Measurements from ENCODE around the gene PABPN1L.

PABPN1L gene

DNA sequence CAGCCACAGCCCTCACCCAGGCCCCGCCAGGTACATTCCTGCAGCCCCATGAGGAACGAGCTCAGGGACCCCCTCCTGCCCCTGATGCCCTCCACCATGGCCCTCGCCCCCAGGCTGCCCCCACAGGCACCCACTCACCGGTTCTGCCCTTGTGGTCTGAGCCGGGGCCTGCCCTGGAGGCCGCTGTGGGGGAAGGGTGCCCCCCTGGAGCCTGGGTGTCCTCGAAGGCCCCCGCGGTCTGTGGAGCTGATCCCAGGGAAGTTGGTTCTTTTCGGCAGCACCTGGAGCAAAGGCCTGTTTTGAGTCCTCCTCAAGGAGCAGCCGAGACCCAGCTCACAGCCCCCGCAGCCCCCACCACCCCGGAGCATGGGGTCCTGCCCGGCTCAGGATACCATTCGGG is 2.4 kb downstream of the PABPN1L start:
- TF ChIP-seq, protein P1, sequence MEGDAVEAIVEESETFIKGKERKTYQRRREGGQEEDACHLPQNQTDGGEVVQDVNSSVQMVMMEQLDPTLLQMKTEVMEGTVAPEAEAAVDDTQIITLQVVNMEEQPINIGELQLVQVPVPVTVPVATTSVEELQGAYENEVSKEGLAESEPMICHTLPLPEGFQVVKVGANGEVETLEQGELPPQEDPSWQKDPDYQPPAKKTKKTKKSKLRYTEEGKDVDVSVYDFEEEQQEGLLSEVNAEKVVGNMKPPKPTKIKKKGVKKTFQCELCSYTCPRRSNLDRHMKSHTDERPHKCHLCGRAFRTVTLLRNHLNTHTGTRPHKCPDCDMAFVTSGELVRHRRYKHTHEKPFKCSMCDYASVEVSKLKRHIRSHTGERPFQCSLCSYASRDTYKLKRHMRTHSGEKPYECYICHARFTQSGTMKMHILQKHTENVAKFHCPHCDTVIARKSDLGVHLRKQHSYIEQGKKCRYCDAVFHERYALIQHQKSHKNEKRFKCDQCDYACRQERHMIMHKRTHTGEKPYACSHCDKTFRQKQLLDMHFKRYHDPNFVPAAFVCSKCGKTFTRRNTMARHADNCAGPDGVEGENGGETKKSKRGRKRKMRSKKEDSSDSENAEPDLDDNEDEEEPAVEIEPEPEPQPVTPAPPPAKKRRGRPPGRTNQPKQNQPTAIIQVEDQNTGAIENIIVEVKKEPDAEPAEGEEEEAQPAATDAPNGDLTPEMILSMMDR (conservative IDR thresholded peaks at IDR 0.05): no peak
- H3K27ac ChIP-seq: no peak overlapping the region

DNA sequence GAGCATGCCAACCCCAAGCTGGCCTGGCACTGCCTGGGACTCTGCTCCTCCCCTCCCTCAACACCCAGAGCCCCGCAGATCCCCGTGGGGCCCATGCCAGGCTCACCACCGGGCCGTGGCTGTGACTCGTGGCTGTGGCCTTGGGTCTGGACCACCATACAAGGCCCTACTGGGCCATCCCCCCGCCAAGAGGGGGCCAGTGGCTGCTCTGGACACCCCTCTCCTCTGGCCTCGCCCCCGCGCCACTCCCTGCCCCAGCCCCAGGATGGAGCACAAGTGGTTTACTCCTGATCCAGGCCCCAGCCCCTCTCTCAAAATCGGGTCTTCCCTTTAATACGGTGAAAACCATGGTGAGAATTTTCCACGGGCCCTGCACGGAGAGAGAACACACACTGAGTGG is 3.0 kb downstream of the PABPN1L start:
- TF ChIP-seq, protein P1 (conservative IDR thresholded peaks at IDR 0.05): no peak

DNA sequence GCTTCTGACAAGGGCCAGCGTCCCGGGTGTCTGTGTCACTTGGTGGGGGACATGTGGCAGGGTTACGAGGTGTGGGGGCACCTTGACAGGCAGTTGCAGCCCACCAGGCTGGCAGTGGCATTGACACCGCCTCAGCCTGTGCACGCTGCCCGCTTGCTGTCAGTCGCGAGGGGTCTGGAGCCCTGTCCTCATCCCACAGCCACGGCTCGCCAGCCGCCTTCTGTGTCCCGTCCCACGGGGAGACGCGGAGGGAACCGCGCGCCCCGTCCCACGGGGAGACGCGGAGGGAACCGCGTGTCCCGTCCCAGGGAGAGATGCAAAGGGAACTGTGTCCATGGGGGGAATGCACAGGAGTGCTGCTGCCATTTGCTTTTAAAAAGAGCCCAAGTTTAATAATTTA is 3.5 kb downstream of the PABPN1L start:
- TF ChIP-seq, protein P1 (conservative IDR thresholded peaks at IDR 0.05): no peak
- H3K27ac ChIP-seq: no peak overlapping the region

More for the DNA sequence above, 3.0 kb downstream of the PABPN1L start:
- H3K27ac ChIP-seq: no peak overlapping the region

DNA sequence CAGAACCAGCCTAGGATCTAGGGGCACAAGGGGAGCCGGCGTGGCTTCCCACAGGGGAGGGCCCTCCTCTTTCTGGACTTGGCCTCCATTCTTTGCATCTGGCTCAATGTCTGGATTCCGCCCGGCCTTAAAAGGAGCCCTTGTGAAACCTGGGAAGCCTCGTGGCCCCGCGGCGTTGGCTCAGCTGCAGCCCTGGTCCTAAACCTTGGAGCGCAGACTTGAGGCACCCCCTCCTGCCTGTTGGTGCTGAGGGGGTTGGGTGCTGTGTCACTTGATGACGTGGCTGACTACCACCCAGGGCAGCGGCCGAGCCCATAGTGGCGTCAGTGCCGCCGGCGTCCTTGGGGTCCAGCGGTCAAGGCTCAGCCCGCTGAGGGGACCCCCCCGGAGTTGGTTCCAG is 5.1 kb downstream of the PABPN1L start:
- TF ChIP-seq, protein P1 (conservative IDR thresholded peaks at IDR 0.05): no peak
- H3K27ac ChIP-seq: no peak overlapping the region

DNA sequence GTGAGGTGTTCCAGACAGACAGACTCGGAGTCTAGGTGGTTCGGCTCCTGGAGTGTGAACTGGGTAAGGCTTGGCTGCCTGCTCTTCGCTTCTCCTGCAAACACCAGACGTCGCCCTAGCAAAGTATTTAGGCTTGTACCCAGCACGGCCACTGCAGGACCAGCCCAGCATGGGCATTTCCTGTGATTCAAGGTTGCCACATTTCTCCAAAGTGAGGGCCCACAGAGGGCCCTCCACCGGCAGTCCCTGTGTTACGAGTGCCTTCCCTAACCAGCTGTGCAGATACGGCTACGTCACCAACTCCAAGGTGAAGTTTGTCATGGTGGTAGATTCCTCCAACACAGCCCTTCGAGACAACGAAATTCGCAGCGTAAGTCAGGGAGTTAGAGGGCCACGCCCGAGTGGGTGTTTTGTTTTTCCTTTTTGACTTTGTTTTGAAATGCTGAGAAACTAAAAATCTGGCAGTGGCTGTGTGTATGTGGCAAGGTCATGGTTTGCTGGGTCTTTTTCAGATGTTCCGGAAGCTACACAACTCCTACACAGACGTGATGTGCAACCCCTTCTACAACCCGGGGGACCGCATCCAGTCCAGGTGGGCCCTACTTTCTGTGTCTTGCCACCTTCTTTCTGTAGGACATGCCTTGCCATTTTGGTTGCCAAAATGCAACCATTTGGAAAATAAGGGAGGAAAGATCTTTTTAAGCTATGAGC is 6.9 kb downstream of the PABPN1L start:
- H3K27ac ChIP-seq: no peak overlapping the region
- TF ChIP-seq, protein P1 (conservative IDR thresholded peaks at IDR 0.05): no peak

DNA sequence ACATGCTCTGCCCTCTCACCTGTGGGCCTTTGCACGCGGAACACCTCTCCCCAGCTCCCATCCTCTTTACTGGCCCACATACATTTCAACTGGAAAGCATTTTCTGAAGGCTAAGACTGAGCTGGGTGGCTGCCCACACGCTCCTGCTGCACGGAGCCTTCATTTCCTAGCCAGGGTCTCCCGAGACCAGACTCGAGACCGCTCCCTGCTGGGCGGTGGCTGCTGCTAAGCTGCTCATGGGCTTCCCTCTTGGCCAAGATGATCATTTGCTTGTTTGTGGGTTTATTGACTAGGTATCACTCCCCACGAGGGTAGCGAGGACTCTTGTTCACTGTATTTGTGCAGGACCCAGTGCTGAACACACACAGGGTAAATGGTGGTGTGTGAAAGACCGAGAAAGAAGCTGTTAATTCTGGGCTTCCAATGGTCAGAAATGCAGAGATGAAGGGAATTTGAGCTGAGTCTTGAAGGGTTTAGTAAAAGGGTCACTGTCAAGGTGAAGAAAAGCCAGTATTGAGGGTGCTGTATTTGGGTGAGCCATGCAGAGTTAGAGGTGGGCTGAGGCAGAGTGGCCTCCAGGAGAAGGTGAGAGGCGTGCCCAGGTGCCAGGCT is 8.6 kb downstream of the PABPN1L start:
- TF ChIP-seq, protein P1 (conservative IDR thresholded peaks at IDR 0.05): peak; percentile 61
- peak overlapping the region; percentile 54; the same call in 1 of the 2 replicates for H3K27ac ChIP-seq

DNA sequence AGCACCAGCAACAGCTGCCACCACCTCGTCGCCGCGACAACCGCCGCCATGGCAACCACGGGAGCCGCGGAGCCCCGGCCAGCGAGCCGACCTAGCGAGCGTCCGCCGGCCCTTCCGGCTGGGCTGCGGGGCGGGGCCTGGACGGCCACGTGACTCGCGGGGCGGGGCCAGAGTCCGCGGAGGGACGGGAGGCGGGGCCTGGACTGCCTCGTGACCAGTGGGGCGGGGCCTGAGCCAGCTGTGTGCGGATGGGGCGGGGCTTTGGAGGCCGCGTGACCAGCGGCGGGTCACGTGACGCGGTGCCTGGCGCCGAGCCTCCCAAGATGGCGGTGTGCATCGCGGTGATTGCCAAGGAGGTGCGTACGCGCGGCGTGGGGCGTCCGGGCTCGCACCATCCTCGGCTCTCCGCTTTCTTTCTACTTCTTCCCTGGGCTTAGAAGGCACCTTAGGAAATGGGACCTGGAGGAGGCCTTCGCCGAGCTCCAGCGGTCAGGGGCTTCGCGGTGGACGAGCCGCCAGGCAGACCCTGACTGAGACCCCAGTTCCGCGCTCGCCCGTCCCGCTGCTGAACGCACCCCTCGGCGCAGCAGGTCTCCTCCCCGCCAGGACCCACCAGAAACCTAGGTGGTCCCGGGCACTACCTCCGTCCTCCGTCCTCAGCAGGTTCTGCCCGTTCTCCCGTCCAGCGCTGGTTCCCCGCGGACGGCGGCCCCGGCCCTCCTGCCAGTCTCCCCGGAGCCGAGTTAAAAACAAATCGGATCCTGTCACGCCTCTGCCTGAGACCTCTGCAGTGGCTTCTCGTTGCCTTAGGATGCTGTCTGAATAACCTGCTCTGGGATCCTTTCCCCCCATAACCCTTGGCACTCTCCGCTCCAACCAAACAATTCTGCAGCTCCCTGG is 9.4 kb downstream of the PABPN1L start, which contains the start of the genes GALNS and TRAPPC2L:
TSS of gene GALNS (minus strand) at position 120 of the 900 bp plus-strand sequence. CDS start at position 50, 70 bp downstream.
TSS of gene TRAPPC2L (plus strand) at position 300 of the 900 bp plus-strand sequence. CDS start at position 324, 24 bp downstream.
- H3K27ac ChIP-seq: peak within 1 kb of the TSS; percentile 54
- TF ChIP-seq, protein P1 (conservative IDR thresholded peaks at IDR 0.05): no peak

Measured in VCaP (cell line).